NCI-H345 (cell line): ENCODE measurements around the gene AKT3.
A peak's percentile ranks its signal among the peaks of the same experiment; 100 is the strongest.

Experiments
- DNase-seq: peaks from one replicate; lab custom pipeline; 2025; lab: John Stamatoyannopoulos, UW

AKT3 gene

GRCh38 chr1:243487649-243488227 is 362.3 kb downstream of the AKT3 start:
- DNase-seq = peak; percentile 80

DNA sequence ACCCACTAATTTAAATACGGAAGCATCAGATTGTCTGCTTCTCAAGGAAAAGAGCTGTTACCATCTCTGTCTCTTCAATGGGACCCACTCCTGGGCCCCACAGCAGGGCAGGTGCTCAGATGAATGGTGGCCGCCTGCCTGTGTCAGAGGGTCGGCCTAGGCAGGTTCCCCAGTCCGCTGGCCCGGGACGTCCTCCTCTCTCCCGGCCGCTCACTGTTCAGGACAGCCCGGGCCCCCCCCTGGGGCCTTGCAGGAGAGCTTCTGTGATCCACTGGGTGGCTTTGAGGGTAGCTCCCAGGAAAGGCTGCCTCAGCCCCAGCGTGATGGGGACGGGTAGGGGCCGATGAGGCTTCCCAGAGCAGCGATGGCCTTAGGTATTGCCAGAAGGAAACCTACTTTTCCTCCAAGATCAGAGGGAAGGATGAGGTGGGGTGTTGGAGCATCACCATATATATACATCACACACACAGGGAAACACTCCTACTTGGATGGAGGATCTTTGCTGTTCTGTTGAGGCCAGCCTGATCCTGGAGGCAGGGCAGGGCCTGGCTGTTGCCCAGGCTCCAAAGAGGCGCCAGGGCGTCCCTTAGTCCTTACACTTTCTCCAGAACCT is 362.9 kb downstream of the AKT3 start:
- no peak for DNase-seq

GRCh38 chr1:243483952-243484351 is 366.1 kb downstream of the AKT3 start:
- DNase-seq = no peak

DNA sequence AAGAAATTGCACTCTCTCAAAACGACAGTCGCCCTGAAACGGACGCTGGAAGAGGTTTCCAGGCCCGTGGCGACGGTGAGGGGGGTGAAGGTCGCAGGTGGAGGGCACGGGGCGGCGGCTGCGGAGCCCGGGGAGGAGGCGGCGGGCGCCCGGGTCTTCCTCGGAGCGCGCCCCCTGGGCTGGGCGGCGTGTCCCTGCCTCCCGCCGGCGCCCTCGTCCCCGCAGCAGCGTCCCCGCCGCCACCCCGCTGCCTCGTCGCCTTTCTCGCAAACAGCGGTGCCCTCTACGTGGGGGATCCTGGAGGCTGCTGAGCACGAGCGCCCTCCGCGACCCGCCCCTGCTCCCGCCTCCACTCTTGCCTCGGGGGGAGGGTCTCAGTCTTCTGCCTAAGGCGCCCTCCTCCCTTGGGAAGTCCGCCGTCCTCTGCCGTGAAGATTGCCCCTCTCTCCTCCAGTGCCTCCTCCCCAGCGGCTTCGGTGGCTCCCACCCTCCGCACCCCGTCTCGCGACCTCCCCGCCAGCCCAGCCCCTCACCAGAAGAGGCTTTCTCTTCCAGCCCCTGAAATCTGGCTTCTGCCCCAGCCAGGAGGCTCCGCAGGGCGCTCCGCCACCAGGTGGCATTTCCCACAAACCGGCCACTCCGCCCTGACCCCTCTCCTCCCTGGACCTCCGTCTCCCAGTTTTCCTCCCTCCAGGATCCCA is 366.8 kb downstream of the AKT3 start:
- no peak for DNase-seq

- DNase-seq = peak; percentile 35
Measured at GRCh38 chr1:243482141-243483022, 367.7 kb downstream of the AKT3 start.

DNA sequence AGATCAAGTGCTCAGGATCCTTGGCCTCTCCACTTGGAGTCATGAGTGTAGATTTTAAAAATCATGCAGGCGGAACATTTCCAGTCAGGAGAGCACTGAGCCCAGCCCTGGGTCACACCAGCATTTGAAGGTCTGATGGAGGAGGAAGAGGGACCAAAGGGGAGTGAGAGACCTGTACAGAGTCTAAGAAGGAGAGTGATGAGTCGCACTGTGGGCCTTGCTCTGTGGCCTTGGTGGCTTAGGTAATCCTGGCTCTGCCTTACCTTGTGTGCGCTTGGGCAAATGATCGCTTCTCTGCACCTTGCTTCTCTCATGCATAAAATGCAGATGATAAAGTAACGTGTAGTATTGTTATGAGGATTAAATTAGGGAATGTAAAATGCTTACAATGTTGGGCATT is 368.9 kb downstream of the AKT3 start:
- DNase-seq = no peak

DNA sequence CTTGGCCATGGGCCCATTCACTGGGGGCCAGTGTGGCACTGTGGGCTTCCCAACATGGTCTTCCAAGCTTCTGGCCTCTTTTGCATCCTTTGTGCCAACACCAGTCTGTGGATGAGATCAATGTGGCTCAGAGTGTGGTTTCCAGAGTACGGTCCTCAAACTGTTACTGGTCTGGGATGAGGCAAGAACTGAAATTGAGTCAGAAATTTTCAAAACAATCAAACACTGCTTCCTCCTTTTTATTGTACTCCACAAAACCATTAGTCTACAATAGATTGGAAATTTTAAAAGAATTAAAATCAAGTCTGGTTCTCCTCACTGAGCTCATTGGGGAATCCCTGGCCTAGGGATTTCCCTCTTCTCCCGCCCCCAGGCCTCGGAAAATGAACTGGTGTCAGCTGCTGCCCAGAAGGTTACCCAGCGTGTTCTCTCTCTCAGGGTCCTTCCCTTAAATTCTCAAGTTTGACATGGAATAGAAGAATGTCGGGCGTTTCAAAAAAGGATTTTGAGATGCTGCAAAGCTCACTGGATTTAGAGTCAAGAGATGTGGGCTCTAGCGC is 372.2 kb downstream of the AKT3 start:
- DNase-seq = no peak

GRCh38 chr1:243475966-243476365 is 374.1 kb downstream of the AKT3 start:
- DNase-seq = no peak

GRCh38 chr1:243474906-243475305 is 375.1 kb downstream of the AKT3 start:
- DNase-seq = no peak

GRCh38 chr1:243474136-243474881 is 375.7 kb downstream of the AKT3 start:
- no peak for DNase-seq

DNA sequence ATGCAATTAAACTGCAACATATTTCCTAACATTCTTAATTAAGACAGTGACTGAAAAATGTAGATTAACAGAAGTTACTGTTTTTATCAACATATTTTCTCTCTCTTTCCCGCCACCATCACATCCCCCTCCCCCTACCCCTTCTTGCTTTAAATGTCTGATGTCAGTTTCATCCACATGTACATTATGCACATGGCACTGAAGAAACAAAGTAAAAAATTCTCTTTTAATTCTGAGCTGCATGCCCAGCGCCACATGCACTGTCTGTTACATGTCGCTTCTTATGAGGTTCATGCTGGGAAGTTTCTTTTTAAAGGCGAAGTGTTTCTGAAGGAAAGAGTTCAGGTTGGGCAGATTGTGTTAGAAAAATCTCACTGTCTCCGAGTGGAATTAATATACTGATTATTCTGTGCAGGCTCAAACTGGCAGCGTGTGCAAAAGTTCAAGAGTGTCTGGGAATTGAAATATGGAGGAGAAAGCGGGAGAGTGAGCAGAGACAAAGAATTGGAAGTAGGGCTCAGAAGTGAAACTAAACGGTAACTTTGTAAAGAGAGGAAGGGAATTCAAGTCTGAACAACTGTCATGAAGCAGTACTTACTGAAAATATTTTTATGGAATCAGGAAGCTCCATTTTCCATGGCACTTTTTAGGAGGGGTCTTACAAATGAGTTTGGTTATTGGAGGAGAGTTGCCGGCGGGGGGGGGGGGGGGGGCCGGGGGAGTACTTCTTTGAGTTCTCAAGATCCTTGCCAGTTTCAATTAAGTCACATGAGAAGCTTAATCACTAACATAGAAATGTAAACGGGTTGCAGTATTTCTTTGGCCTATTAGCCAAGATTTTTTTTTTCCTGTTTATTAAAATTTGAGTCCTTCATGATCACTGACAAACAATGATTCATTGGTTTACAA is 376.6 kb downstream of the AKT3 start:
- no peak for DNase-seq

GRCh38 chr1:243471754-243472745 is 378.0 kb downstream of the AKT3 start:
- DNase-seq = no peak

GRCh38 chr1:243471026-243471685 is 378.9 kb downstream of the AKT3 start:
- no peak for DNase-seq

GRCh38 chr1:243470502-243470901 is 379.5 kb downstream of the AKT3 start:
- DNase-seq = no peak

- no peak for DNase-seq
Measured at GRCh38 chr1:243469497-243469896, 380.5 kb downstream of the AKT3 start.

- DNase-seq = no peak
Measured at GRCh38 chr1:243465738-243466137, 384.3 kb downstream of the AKT3 start.

GRCh38 chr1:243465081-243465480 is 385.0 kb downstream of the AKT3 start:
- no peak for DNase-seq

DNA sequence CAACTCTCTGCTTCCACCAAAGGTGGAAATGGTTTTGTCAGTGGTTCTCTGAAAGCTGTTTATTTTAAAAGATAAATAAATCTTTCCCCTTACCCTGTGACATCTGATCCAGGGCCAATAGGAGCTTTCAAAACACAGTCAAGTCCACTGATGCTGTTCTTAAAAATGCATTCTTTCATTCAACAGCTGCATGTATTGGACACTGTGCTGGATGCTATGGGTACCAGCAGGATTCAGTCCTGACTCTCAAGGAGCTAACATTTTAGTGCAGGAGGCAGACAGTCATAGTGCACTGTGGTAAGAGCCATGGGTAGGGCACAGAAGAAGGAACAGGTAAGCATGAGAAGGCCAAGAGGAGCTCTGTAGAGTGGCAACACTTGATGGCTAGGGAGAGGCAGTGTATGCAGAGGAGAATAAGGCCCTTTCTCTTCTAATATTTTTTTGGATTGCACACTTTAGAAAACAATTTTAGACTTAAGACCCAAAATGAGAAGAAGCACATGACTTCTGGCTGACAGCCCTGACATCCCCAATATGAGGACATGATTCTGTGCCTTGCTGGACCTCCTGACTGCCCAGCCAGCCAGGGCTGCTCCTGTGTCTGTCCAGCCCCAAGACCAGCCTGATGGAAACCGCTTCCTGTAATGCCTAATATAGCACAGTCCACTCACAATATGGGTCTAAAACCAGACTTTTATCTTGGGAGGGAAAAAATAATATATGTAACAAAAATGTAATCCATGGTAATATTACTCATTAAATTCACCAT is 386.9 kb downstream of the AKT3 start:
- no peak for DNase-seq
